Activated naive CD4-positive, alpha-beta T cell treated with Interleukin-2 at 50 U/mL for 16 hours (primary cell): ENCODE results near the gene GALNS.

Experiments used
- DNase-seq: peaks from one replicate; pipeline ENCODE4 v3.0.0-alpha.2; 2020

The GALNS gene

GRCh38 chr16:88888461-88889387 is 32.0 kb upstream of the GALNS start:
- no peak for DNase-seq

- no peak for DNase-seq
These were observed 31.3 kb upstream of the GALNS start for GRCh38 chr16:88888057-88888456.

GRCh38 chr16:88886845-88887521 is 30.2 kb upstream of the GALNS start:
- DNase-seq: no peak

- no peak for DNase-seq
These were observed 29.7 kb upstream of the GALNS start for GRCh38 chr16:88886420-88886844.

- no peak for DNase-seq
These were observed 29.0 kb upstream of the GALNS start for GRCh38 chr16:88885693-88886280.

GRCh38 chr16:88884569-88885271 is 28.0 kb upstream of the GALNS start:
- DNase-seq: no peak

GRCh38 chr16:88883946-88884345 is 27.2 kb upstream of the GALNS start:
- DNase-seq: no peak

- no peak for DNase-seq
These were observed 26.6 kb upstream of the GALNS start for GRCh38 chr16:88883117-88883895.

- no peak for DNase-seq
These were observed 25.7 kb upstream of the GALNS start for GRCh38 chr16:88882358-88883030.

- no peak for DNase-seq
These were observed 25.1 kb upstream of the GALNS start for GRCh38 chr16:88881675-88882357.

- DNase-seq: no peak
These were observed 24.4 kb upstream of the GALNS start for GRCh38 chr16:88881007-88881615.

GRCh38 chr16:88880226-88881006 is 23.7 kb upstream of the GALNS start:
- no peak for DNase-seq

GRCh38 chr16:88879788-88880055 is 23.0 kb upstream of the GALNS start:
- no peak for DNase-seq

- DNase-seq: no peak
These were observed 22.4 kb upstream of the GALNS start for GRCh38 chr16:88878967-88879787.

GRCh38 chr16:88878356-88878755 is 21.6 kb upstream of the GALNS start:
- no peak for DNase-seq

- DNase-seq: no peak
These were observed 21.0 kb upstream of the GALNS start for GRCh38 chr16:88877564-88878289.

GRCh38 chr16:88876942-88877526 is 20.3 kb upstream of the GALNS start:
- DNase-seq: no peak

- DNase-seq: no peak
These were observed 19.0 kb upstream of the GALNS start for GRCh38 chr16:88875703-88876234.
